ENCODE results near the gene ANKRD42.
"Not testable (repeated sequence)": the region's sequence is repeated elsewhere in the genome, so short reads cannot be mapped to it uniquely, and the experiment has no call there.

ANKRD42 gene

DNA sequence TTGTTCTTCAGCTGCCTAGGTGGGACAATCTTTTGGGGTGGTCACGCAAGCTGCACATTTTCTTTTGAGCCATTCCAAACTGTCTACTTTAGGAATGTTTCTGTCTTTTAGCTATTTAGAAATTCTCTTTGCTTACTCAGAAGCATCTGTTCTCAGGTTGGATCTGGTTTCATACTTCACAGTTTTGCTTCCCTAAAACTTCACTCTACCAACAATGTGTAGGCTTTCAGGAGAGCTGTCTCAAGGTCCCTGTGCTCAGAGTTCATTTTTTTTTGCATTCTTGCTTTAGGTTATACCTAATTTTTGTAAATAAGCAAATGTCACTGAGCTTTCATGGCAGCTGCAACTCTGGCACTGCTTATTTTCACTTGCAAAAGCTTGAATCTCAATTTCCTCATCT lies 55.9 kb downstream of the ANKRD42 start:
- no peak for FAIRE-seq

DNA sequence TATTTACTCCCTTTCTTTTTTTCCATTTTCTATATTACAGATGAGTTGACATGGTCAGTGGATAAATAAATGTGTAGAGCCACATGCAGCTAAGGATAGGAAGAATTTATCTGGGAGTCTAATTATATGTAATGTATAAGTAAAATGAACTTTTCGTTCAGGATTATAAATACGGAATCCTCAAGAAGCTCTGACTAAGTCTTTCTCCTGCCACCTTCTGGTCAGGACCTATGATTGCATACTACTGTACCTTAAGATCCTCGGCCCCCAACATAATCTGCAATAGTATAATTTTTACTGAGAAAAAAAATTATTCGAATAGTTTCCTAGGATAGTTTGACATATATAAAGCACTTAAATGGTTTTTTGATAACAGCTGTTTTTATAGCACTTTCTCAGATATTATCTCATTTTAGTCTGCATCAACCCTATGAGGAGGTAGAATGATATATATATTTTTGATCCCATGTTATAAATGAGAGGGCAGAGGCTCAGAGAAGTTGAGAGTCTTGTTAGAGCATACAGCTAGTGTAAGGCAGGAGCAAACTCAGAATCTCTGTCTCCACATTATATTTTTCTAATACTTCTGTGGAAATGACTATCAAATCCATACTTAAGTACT lies 56.6 kb downstream of the ANKRD42 start:
- FAIRE-seq, result peak; percentile 94

DNA sequence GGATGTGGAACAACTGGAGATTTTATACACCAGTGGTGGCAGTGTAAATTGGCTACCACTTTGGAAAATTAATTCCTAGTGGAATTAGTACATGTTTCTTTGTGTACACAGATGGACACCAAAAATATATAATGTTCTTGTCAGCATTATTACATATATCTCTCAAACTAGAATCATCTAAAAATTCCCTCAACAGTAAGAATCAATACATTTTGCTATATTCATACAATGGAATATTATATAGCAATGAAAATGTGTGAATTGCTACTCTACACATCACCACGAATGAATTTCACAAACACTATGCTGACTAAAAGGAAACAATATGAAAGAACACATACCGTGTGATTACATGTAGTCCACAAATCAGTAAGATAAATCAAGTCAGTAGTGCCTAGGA lies 58.8 kb downstream of the ANKRD42 start:
- no peak for FAIRE-seq

DNA sequence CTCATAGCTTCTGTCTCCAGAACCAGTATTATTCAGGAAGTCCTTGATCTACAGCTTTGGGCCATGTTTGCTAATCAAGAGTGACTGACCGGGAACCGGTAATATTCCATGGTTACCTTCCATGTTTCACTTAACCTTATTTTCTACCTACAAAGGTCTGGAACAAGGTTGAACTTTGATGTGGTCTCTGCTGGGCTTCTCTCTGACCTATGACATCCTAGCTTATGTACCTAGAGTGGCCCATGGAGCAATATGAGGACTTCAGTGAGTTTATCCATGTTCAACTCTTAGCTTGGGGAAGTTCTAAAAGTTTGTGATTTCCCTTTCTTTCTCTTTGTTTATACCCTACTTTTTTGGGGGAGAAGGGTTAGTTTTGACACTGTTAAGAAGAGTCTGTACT lies 59.4 kb downstream of the ANKRD42 start:
- FAIRE-seq, result no peak

DNA sequence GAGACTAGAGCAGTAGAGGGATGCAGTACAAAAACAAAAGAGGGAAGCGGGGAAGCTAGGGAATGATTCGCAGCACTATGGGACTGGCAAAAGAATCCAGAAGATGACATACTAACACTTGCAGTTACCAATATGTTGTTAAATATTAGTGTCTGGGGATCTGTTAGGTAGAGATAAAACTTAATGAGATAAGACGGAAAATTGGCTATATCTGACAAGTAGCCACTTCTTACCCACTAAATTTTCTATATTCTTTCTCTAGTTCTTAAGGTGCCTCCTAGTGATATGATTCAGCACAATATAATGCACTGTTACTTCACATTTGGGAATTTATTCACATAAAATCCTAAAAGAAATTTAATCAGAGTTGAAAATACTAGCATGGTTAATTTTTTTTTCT lies 61.9 kb downstream of the ANKRD42 start:
- no peak for FAIRE-seq

DNA sequence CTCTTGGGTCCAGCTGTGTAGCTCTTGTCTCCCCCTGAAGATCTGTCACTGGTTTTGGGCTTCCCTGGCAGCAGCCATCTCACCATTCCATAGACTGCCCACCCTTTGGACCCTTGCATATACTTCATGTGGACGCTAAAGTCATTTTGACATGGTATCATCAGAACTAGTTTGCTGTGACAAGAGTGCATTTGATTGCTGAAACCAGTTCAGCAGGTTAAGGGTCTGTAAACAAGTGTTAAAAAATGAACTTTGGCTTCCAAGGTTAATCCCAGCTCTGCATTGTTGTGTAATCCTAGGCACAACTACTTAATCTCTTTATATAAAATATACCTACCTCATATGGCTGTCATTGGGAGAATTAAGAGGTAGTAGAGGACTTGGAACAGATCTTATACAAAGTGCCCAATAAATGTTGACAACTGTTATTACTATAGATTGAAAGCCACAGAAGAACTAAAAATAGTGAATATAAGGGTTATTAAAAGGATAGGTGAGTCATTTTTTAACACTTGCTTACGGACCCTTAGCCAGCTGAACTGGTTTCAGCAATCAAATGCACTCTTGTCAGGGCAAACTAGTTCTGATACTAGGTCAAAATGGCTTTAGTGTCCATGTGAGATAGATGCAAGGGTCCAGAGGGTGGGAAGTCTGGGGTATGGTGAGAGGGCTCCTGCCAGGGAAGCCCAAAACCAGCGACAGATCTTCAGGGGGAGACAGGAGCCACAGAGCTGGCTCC lies 63.3 kb downstream of the ANKRD42 start:
- no peak for FAIRE-seq

DNA sequence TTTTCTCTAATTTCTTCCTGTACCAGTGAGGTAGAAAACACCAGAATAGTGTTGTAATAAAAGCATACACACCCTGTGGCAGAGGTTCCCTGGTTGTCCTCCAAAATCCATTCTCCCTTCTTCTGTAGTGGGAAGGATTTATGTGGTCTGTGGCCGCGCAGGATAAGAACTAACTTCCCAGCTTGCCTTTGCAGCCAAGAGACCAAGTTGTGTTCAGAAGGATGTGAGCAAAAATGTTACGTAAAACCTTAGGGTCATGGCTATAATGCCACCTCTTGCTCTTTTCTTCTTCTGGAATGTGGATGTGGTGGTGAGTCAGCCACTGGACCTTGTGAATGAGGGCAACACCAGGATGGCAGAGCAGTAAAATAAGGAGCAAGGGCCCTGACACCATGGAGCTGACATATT lies 64.3 kb downstream of the ANKRD42 start:
- no peak for FAIRE-seq

DNA sequence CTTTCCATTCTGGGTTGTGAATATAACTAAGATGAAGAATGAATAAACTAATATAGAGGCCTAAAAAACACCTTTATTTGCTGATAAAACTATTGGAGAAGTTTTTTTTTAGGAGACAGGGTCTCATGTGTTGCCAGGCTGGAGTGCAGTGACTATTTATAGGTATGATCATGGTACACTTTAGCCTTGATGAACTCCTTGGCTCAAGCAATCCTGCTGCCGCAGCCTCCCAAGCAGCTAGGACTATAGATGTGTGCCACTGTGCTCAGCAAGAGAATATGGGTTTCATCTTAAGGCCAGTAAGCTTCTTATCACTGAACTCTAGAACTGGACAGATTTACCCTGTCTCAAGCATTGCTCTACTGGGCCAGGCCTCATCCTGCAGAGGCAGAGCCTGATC lies 66.0 kb downstream of the ANKRD42 start:
- no peak for FAIRE-seq

DNA sequence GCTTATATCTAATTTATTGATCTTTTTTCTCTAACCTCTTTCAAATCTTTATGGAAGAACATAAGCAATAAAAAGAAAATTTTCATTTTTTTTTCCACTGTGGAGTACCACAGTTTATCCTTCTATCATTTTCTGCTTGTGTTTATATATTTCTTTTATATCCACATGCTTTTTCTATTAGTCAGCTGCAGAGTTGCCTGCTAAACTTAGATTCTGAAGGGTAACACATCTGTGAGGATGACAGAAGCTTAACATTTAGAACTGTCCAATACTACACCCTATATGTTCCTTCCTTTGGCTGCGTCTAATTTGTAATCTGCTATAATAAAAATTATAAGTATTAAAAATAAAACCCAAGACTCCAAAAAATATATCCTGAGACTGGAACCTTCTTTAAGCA lies 71.8 kb downstream of the ANKRD42 start:
- FAIRE-seq, result no peak

DNA sequence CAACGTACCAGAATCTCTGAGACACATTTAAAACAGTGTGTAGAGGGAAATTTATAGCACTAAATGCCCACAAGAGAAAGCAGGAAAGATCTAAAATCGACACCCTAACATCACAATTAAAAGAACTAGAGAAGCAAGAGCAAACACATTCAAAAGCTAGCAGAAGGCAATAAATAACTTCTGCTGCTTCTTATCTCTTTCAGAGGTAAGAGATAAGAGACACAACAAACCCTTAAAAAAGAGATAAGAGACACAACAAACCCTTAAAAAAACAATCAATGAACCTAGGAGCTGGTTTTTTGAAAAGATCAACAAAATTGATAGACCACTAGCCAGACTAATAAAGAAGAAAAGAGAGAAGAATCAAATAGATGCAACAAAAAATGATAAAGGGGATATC lies 75.6 kb downstream of the ANKRD42 start:
- not testable (repeated sequence) for FAIRE-seq

DNA sequence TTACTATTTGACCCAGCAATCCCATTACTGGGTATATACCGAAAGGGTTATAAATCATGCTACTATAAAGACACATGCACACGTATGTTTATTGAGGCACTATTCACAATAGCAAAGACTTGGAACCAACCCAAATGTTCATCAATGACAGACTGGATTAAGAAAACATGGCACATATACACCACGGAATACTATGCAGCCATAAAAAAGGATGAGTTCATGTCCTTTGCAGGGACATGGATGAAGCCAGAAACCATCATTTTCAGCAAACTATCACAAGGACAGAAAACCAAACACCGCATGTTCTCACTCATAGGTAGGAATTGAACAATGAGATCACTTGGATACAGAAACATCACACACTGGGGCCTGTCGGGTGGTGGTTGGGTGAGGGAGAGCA lies 78.2 kb downstream of the ANKRD42 start:
- not testable (repeated sequence) for FAIRE-seq

DNA sequence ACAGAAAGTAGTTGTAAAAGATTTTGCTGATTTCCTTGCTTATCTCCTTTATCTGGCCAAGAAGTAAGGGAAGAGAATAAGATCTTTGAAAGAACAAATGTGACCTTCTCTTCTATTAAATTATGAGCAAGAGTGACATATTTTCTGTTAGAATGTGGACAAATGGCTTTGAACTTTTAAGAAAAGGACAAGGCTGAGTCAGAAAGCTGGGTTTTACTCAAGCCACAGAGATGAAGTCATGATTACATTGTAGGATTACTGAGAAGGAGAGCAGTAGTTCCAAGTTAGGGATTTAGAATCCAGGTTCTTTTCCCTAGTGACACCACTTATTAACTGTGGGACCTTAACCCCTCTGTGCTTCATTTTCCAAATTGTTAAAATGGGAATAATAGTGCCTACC lies 79.1 kb downstream of the ANKRD42 start:
- FAIRE-seq, result no peak

DNA sequence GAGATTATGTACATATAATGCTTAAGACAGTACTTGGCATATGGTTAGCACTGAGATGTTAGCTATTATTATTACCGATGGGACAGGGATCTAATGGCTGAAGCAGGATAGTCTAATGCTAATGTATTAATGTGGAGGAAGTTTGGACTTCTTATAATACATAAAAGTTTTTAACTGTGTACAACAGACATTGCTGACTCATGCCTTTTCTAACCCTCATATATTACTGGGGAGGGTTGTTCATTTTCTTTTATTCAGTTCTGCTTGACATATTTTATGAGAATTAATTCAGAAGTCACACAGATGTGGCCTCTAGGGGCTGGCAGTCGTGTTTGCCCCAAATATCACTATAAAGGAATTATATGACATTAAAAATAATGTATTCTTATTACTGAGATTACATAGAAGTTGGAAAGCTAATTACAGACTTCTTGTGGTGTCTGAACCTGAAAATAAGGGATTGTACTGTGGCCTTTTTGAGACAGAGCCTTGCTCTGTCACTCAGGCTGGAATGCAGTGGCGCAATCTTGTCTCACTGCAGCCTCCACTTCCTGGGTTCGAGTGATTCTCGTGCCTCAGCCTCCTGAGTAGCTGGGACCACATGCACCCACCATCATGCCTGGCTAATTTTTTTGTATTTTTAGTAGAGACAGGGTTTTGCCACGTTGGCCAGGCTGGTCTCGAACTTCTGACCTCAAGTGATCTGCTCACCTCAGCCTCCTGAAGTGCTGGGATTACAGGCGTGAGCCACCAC lies 82.6 kb downstream of the ANKRD42 start:
- no peak for FAIRE-seq

DNA sequence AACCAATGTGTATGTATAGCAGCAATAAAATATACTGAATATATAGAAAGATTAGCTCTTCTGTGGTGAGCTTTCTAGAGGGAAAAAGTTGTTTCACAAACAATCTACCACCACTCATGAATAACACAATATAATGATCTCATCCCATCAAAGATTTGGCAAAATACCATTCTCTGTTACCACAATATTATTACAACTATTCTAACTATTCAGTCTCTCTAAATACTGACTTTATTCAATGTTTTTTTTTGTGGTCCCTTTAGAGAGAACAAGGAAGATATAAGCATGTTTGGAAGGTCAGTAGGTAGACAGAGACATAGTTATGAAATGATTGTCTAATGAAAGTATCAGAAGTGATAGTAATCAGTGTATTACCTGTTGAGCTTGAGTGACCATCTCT lies 84.8 kb downstream of the ANKRD42 start:
- FAIRE-seq, result no peak

DNA sequence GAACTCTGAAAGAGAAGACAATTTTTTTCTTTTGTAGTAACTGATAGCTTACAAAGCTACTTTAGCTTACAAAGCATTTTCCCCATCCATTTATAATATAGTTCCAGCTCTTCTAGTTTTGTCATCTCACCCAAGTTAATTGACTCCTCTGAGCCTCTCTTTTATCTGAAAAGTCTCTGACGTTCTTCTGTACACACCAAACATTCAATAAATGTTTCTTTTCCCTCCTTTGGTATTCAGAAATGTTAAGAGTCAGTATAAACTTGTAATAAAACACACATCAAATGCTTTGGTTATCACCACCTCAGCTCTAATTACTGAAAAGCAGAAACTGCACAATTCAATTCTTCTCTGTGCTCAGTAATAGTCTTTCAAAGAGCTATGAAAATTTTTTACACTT lies 86.7 kb downstream of the ANKRD42 start:
- FAIRE-seq, result no peak

DNA sequence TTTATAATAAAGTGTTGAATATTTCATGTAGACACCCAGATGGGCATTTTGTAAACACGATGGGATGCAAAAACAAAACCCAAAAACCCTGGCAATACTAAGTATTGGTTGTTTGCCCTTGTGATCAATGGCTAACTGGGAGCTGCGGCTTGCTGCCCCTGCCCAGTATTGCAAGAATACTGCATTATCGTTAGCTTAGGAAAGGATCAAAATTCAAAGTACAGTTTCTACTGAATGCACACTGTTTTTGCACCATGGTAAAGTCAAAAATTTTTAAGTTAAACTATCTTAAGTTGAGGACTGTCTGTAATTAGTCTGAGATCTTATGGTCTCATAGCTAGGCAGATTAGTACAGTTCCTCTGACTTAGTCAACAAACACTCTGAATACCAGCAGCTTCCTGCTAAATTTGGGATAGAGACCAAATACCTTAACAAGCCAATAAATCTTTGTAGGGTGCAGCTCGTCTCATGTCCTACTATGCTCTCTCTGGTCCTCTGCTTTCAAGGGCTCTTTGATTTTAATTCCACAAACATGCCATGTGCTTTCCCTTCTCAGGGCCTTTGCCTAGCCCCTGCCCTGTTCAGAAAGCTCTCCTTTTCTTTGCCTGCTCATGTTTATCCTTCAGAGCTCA lies 88.7 kb downstream of the ANKRD42 start:
- FAIRE-seq, result no peak

DNA sequence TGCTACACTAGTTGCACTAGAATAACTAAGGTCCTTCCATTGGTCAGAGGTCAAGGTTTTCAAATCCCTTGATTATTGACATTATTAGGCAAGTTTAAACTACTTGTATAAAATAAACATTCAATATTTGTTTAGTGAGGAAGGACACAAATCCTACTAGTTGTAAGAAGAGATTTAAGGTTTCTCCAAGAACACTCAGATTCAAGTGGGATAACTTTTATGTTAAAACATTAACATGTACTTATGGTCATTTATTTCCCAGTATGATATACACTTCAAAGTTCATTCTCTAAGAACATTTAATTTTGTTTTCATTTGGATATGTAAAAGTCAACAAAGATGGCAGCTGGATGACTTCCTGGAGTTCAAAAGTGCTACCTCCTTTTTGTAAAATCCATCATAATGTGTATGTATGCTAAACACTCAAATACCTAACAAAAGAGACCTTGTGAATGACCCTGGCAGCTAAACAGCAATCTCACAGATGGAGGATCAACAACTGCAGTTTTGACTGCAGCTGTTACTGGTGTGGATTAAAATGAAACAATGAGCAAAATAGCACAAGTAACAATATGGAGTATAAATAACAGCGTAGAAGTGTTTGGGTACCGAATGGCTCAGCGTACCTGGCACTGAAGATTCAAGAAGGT lies 91.1 kb downstream of the ANKRD42 start:
- FAIRE-seq, result no peak

DNA sequence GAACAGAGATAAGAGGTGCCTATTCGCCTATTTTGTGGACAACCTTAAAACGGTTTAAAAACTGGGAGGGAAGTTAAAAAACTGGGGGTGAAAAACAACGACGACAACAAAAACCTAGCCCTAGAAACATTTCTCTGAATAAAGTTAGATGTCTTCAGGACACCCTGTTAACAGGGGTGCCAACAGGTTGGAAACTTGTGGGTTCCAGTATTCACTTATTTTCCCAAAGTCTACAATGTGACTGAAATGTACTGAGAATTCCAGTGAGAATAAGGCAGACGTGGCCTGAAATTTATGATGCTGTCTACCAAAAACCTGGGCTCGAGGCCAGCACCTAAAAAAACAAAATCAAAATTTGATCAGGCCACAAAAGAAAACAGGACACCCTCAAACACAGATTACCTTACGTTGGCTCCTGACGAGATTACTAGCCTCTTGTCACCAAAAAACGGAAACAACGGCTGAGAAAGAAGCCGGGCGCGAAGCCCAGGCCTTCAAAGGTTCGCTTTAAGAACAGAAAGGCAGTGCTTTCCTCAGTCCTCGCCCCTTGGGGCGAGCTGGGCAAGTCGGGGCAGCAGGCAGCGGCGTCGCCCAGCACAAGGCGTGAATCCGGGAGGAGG lies 91.7 kb downstream of the ANKRD42 start:
- no peak for FAIRE-seq

DNA sequence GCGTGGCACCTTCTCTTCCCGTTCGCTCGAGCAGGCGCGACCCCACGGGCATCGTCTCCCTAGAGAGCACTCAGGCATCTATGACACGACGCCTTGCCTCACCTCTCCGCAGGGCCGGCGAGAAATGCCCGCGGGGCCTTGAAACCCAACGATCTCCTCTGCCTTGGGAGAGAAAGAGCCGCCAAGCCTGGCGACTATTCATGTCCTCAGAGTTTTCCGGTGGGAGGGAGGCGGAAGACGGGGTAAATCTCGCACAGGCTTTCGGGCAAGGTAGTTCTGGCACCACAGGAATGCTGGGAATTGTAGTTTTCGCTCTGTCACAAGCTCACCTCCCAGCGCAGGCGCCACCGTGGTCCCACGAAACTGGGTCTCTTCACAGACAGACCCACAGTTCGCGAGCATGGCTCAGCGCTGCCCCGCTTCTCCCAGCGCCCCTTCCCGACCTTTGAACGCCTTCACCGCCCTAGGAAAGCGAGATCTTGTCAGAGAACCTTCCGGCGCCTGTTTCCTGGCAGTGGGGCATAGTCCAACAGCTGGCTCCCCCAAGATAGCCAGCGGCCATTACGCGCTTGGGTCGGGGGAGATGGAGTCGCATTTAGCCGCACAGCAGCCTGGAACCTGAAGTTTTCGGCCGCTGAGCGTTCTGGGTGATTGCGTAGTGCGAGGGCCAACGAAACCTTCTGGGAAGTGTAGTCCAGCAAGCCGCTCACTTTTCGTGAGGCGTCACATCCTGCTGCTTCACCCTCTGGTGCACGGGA lies 92.4 kb downstream of the ANKRD42 start, which contains the start of gene CCDC90B:
Gene CCDC90B (minus strand): TSS at position 597 of the 758 bp plus-strand sequence. CDS start 395 bp downstream, at position 202.
- peak; percentile 96 for FAIRE-seq

DNA sequence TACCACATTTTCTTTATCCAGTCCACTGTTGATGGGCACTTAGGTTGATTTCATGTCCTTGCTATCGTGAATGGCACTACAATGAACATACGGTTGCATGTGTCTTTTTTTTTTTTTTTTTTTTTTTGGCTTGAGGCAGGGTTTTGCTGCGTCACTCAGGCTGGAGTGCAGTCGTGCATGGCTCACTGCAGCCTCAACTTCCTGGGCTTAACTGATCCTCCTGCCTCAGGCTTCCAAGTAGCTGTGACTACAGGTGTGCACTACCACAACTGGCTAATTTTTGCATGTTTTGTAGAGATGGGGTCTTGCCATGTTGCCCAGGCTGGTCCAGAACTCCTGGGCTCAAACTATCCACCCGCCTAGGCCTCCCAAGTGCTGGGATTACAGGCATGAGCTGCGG lies 94.1 kb downstream of the ANKRD42 start:
- no peak for FAIRE-seq

DNA sequence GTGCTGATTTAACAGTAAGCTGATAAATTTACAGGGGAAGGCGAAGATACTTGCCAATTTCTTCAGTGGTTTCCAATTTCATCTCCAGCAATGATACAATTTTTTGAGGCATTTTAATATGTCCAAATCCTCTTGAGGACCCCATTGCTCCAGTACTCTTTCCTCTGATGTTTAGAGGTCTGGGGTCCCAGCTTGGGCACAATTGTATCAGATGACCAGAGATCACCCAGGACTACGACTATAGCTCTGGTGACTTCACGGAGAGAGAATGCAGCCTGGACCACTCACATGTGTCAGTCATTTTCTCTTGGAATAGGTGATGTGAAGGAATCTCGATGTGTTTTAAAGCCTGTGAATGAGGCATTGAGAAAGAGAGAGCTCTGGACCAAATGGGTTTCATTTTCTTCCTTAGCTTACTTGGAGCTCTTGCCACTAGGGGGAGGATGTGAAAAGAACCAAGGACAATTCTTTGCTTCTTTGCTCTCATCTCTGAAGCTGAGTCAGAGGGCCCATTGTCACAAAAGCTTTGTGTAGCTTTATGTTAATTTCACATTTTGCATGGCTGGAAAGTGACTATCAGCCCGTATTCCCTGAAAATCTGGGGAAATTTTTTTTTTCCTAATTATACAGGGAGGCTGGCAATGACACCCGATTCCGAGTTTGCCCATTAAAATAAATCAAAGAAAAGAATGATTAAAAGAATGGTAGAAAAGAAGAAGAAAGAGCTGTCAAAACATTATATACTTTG lies 99.4 kb downstream of the ANKRD42 start:
- FAIRE-seq, result peak; percentile 49

All from G401.6 (cell line).